HPDE6-E6E7 (cell line): ENCODE data around the gene PIEZO1.

ENCODE experiments used
- DNase-seq: peaks from one replicate; pipeline ENCODE4 v3.0.0; 2011; ENCODE audit warnings: missing footprints; ENCODE audit errors: extremely low spot score

The PIEZO1 gene

DNA sequence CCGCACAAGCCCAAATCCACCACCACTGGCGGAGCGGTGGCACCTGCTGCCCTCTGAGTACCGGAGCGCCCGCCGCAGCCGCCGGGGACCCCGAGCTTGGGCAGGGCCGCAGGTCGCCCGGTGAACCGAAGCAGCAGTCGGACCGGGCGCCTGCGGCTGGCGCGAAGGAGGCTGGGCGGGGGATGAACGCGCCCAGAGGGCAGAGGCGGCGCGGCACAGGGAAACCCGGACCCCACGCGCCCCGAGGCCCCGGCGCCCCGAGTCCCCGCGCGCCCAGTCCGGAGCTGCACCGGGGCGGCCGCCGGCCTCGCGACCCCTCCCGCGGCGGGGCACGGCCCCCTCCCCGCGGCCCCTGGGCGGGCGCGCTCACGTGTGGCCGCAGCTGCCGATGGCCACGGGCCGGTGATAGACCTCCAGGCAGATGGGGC is 79.2 kb downstream of the PIEZO1 start:
- peak; percentile 23 for DNase-seq

- peak; percentile 40 for DNase-seq
Observed at GRCh38 chr16:88705076-88705684, 79.8 kb downstream of the PIEZO1 start.

GRCh38 chr16:88703486-88704309 is 81.3 kb downstream of the PIEZO1 start:
- DNase-seq, result no peak

DNA sequence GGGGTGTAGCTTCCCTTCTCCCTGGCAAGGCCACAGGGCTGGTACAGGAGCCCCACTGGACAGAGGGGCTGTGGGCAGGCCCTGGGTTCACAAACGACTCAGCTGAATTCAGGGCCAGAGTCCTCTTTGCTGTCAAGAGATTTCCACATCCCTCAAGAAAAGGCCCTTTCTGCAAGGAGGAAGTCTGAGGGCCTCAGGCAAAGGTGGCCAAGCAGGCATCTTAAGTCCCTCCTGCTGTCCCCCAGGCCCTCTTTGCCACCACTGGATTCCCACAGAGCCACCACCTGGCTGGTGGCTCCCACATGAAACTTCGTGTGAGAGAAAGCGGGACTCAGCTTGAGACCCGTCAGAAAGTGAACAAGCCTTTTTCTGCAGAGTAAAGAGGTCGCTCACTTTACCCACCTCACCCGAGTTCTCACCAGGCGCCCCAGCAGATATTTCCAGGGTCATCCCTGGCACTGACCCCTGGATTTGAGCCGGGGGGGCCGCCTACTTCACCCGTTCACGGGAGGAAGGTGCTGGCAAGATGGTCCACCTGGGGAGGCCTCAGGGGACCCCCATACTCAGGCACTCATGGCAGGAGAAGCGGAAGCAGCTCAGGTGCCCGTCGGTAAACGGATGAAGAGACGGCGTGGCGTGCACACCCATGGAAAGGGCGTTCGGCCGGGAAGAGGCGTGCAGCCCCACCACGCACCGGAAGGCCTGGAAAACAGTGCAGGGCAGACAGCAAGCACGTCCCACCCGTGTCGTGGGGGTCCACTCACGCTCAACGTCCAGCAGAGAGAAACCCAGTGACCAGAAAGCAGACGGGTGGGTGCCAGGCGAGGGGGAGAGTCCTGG is 82.4 kb downstream of the PIEZO1 start:
- no peak for DNase-seq

GRCh38 chr16:88701581-88702370 is 83.2 kb downstream of the PIEZO1 start:
- no peak for DNase-seq

DNA sequence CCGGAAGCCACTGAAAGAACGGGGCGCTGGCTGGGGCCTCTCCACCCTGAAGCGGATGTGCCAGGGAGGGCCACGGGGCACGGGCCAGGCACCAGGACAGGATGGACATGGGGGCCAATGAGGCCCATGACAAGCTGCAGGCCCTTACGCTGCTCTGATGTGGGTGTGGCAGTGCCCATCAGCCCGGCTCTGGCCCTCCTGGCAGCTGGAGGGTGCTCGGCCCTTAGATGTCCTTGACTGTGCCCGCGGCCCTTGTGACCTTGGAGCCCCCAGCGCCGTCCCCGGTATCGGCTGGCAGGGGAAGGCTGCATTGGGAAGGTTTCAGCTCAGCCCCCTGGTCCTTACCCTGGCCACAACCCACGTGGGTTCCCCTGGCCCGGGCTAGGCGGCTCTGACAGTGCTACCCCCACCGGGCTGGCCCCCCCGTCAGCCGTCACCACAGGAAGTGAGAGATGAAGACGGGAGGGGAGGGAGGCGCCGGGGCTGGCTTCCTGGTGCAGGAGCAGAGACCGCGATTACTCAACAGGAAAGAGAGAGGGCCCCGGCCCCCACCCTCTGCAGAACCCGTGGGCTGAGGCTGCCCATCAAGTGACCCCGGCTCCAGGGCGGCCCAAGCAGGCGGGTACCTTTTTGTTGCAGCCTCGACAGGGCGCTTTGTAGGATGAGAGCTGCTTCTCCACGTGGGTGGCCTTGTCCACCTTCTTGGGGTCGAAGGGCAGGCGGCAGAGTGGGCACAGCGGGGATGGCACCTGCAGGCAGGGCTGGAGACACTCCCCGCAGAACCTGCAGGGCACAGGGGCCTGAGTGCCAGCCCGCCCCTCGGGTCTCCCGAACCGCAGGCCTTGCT is 84.2 kb downstream of the PIEZO1 start:
- DNase-seq, result peak; percentile 88

- DNase-seq, result no peak
Observed at GRCh38 chr16:88700322-88700635, 84.7 kb downstream of the PIEZO1 start.

DNA sequence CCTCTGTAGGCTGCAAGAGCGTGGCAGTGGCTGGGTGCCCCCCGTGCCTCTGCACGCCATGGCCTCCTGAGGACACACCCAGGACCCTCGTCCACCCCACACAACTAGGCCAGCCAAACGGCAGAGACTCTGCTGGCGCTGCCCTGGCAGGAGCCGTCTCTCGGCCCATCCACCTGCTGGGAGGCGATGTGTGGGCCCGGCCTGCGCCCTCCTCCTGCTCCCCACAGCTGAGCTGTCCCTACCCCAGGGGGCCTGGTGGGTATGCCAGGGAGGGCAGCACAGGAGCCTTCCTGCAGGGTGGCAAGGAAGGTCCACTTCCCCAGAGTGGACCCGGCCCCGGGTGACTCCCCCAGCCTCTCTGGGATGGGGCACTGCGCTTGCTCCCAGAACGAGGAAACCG is 85.8 kb downstream of the PIEZO1 start:
- no peak for DNase-seq

DNA sequence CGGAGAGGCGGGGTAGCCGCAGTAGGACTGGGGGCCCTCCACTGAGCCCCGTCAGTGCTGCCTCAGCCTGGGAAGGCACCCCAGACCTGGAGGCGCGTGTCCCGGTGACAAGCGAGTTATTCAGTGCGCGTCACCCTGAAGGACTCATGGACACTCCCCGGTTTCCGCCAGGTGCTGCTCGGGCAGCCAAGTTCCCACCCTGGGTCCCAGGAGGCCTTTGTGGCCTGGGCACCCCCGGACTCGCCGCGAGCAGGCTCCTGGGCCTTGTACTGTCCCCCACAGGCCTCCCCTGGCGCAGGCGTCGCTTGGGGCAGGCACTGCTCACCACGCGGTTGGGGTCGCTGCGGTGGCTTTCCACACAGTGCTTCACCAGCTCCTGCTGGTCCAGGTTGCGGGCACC is 86.4 kb downstream of the PIEZO1 start:
- DNase-seq, result no peak

DNA sequence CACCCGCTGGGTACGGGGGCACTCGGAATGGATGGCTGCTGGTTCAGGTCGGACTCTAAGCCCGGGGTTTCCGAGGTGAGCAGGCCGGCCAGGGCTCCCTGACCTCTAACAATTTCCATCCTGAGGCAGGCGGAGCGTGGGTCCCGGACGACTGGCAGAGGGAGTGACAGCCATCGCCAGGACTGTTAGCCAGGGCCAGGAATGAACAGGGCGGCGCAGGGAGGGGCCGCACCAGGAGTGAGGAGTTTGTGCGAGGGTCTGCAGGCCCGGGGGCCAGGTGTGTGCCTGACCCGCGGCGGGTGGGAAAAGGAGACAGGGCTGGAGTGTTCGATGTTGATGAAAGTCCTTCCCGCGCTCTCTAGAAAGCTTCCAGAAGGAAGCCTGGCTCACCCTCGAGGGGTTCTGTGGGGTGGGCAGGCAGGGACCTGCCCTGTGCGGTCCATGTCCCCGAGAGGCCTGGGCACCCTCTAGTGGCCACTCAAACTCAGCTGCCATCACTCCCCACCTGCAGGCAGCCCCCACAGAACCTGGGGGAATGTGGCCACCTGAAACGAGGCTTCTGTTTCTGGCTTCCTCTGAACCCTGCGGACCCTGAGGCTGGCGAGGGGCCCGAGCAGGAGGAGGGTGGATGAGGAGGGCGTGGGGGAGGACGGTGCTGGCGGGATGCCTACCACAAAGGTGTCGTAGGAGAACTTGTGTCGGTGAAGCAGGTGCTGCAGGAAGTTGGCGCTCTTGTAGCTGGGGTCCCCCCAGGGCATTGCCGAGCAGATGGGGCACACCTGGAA is 87.0 kb downstream of the PIEZO1 start:
- DNase-seq, result no peak

GRCh38 chr16:88697116-88697830 is 87.7 kb downstream of the PIEZO1 start:
- DNase-seq, result no peak

DNA sequence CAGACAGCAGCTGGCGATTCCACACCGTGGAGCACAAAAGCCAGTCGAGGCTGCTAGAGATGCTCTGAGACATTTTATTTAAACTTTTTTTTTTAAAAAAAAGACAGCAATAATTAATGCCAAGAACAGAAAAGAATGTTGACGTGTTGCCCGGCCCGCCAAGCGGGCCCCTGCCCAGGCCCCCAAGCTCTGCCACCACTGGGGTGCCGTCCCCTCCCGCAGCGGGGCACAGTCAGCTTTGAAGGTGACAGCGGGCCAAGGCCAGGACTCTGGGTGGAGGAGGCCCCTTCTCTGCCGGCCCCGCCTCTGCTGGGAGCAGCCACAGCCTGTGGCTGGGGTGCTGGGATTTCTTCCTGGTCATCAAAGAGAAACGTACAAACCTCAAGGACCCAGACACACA is 88.6 kb downstream of the PIEZO1 start:
- no peak for DNase-seq

DNA sequence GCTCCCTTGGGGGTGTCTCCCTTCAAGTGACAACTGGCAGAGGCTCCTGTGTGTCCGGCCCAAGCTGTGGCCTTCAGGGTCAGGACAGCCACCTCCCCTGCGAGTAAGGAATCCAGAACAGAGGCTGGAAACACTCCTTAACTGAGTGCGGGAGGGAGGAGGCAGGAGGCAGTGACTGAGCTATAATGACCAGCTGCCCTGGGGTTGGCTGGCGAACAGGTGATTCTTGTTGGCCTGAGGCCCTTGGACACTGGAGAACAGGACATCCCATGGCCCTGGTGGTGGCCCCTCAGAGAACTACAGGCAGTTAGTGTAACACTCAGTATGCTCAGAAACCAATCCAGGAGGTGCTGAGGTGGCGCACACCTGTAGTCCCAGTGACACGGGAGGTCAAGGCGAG is 89.3 kb downstream of the PIEZO1 start:
- DNase-seq, result no peak

- DNase-seq, result no peak
Observed at GRCh38 chr16:88695218-88695617, 89.8 kb downstream of the PIEZO1 start.

DNA sequence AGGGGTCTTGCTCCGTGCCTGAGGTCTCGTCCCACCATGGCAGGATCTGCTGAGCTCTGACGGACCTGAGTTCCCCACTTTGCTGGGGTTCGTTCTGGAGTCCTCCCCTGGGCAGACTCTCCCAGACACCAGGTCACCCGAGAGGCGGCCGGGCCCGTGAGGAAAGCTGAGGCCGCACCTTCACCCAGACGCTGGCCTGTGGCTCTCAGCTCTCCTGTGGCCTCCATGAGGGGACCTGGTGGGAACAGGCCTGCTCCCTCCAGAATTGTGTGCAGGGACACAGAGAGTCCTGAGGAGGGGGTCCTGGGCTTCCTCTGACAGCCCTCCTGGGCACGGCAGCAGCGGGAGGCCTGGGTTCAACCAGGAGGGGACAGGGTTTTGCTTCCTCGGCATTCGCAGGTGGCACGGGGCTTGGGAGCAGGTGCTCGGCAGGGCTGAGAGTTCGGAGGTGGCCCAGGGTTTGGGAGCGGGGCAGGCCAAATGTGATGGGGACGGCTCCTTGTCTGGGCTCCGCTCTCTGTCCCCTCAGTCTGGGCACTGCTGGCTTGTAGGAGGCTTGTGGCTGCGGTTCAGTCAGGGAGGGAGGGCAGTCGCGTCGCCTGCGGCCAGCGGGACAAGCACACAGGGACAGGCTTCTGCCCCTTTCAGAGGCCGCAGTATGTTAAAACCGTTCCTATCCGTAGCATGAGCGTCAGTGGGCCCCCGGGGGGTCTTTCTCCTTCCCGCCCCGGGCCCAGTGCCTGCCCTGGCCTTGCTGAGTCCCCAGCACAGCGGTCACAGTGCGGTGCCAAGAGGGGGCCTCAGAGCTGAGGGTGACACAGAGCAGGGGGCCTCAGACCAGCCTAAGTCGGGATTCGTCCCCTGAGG is 90.6 kb downstream of the PIEZO1 start:
- no peak for DNase-seq

GRCh38 chr16:88693420-88694177 is 91.4 kb downstream of the PIEZO1 start:
- DNase-seq, result no peak

GRCh38 chr16:88692861-88693260 is 92.2 kb downstream of the PIEZO1 start:
- DNase-seq, result no peak
